ACHN (cell line): ENCODE data around the gene SIPA1L3.

ENCODE experiments used
- DNase-seq: peaks from one replicate; pipeline ENCODE4 v3.0.0-alpha.2; 2015
- in situ Hi-C: cut with HindIII; loops from 2 replicates; pipeline ENCODE4 v1.10.0; 2017; ENCODE audit warnings: low sequenced_read_pairs, low pct_ligation_motif_present, low pct_unique_long_range_greater_than_20kb

Gene SIPA1L3

DNA sequence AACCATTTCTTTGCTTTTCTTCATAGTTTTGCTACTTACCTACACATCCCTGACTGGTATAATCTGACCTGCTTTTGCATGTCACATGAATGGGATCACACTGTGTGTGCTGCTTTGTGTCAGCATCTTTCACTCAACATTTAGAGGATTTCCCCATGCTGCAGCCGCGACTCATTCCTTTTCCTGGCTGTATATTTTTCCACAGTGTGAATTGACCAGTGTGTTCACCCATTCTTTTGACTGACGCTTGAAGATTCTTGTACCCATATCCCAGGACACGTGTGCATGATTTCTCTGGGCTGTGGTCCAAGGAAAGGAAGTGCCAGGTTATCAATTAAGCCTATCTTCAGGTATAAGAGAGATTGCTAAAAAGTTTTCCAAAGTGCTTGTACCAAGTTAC lies 198.6 kb downstream of the SIPA1L3 start:
- DNase-seq, result no peak
- in situ Hi-C loops, result no loop called here

DNA sequence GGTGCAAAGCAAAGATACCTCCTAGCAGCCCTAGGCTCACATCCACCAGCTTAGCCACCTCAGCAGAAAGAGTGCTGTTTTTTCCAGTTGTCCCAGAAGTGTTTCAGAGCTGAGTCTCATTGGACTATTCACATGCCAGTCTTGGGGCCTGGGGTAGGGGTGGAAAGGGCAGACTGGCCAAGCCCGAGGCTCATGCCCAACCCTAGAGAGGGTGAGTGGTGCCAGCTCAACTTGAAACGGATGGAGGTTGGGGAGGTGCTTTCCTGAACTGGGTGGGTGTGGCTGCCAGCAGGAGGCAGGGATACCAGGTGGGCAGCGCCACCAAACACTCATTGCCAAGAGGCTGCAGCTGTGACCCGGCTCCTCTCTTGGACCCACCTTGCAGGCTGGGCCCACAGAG lies 200.1 kb downstream of the SIPA1L3 start:
- in situ Hi-C loops, result no loop called here

DNA sequence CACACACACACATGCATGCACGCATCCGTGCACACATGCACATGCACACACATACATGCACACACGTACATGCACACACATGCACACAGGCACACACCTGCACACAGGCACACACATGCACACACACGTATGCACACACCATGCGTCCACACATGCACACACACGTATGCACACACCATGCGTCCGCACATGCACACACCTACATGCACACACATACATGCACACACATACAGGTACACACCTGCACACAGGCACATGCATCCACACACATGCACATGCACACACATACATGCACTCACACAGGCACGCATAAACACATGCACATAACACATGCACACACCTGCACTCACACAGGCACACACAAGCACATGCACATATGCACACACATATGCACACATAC lies 204.9 kb downstream of the SIPA1L3 start:
- no peak for DNase-seq
- in situ Hi-C loops, result no loop called here

More for the DNA sequence above, 200.1 kb downstream of the SIPA1L3 start:
- no peak for DNase-seq

DNA sequence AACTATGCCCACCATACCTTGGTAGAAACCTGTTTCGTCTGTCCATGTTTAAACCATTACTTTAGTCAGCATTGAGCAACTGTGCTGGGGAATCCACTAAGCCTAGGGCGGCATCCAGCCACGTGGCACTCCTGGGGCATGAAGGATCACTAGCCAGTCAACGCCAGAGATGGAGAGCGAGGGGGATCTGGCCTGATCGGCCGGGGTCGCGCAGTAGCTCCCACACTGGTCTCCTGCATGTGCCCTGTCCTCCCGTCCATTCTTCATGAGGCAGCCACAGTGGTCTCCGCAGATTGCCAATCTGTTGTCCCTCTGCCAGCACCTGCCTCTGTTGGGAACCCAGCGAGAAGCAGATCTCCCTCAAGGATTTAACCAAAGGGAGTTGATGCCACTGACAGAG lies 207.6 kb downstream of the SIPA1L3 start:
- in situ Hi-C loops, result no loop called here
- DNase-seq, result no peak

DNA sequence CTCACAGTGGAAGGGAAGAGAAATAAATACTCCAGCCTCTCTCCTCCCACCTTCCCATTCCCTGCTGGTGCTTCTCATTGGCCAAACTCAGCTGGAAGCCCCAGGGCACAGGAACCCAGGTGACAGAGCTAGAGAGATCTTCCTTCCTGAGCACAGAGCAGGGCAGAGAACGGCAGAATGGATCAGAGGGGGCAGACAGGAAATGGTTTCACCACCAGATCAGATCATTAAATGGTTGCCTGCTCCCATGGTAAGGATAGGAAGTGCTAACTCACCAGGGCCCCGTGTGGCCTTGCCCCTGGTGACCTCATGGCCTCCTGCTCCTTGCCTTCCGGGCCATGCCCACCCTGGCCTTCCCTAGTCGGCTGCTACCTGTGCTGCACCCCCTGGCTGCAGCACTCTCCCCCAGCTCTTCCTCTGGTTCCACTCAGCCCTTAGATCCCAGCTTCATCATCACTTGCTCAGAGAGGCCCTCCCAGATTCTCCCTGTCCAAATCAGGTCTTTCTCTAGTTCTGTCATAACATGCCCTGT lies 208.3 kb downstream of the SIPA1L3 start:
- no peak for DNase-seq
- in situ Hi-C loops, result no loop called here

DNA sequence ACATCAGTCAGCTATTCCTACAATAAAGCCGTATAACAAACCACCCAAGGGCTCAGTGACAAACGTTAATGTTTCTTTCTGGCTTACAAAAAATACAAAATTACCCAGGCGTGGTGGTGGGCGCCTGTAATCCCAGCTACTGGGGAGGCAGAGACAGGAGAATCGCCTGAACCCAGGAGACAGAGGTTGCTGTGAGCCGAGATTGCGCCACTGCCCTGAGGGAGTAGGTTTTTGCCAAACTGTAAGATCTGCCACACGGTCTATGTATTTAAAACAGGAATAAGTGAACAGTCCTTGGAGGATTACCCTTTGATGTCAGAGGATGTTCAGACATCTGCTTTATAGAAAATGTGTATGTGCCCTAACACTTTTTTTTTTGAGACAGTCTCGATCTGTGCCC lies 211.2 kb downstream of the SIPA1L3 start:
- in situ Hi-C loops, result no loop called here
- no peak for DNase-seq

DNA sequence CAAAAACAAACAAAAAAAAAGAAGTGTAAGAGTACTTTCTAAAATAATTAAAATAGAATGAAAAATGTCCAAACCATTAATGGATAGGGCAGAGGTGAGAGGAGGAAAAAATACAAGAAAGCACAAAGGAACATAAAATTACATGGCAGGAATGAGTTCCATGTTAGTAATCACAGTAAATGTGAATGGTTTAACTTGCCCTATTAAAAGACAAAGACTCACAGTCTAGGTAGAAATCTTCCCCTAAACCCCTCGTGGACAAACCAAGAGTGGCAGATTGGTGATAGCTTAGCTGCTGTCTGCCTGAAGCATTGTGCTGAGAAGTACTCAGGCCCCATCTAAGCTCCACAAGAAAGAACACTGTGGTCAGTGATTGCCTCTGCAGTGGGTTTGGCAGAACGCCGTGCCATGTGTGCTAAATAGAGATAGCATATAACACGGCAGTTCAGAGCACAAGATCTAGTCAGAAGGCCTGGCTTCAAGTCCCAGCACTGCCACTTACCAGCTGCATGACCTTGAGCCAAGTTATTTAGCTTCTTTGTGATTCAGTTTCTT lies 213.5 kb downstream of the SIPA1L3 start:
- in situ Hi-C loops, result no loop called here

DNA sequence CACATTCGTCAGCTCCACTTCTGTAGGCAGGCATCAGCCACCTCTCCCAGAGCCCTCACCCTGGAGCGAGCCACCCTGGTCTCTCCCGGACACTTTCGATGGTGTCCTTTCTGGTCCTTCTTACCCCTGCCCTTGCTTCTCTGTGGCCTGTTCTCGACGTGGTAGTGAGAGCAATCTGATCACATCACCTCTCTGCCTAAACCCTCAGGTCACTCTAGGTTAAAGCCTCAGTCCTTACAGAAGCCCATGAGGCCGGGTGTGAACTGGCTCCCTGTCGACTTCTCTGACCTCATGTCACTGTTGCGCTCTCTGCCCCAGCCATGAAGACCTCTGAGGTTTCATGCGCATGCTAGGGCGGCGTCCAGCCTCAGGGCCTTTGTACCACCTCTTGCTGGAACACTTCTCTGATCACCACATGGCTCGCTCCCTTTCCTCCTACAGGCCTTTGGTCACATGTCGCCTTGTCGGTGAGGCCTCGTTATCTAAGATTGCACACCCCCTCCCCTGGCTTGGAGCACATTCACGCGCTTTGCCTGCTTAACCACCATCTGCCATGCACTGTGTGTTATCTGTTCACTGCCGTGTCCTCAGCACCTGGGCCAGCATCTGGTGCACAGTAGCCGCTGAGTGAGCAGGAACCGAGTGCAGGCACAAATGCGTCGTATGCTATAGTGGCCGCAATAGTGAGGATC lies 215.5 kb downstream of the SIPA1L3 start:
- DNase-seq, result no peak
- in situ Hi-C loops, result no loop called here

More for the DNA sequence above, 213.5 kb downstream of the SIPA1L3 start:
- DNase-seq, result no peak

DNA sequence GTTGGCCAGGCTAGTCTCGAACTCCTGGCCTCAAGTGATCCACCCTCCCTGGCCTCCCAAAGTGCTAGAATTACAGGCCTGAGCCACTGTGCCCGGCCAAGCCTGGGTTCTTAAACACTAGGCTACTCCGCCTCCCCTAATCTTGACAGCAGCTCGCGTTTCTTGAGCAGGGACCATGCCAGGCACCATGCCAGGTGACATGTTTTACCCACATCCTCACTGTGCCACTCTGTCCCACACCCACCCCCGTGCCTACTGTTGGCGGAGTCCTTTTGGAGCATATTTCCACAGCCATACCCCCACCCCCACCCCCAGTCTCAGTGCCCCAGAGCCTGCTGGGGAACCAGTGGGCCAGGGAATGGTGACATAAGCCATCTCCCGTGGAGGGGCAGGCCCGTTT lies 218.2 kb downstream of the SIPA1L3 start:
- DNase-seq, result no peak
- in situ Hi-C loops, result no loop called here

DNA sequence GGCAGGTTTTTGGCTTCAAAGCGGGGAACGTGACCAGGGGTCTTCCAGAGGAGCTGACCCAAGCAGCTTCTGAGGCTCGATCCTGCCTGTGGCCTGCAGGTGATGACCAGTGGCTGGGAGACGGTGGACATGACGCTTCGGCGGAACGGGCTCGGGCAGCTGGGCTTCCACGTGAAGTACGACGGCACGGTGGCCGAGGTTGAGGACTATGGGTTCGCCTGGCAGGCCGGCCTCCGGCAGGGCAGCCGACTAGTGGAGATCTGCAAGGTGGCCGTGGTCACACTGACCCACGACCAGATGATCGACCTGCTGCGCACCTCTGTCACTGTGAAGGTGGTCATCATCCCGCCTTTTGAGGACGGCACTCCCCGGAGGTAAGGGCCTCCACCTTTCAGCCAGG lies 223.4 kb downstream of the SIPA1L3 start:
- DNase-seq, result no peak
- in situ Hi-C loops, result no loop called here

DNA sequence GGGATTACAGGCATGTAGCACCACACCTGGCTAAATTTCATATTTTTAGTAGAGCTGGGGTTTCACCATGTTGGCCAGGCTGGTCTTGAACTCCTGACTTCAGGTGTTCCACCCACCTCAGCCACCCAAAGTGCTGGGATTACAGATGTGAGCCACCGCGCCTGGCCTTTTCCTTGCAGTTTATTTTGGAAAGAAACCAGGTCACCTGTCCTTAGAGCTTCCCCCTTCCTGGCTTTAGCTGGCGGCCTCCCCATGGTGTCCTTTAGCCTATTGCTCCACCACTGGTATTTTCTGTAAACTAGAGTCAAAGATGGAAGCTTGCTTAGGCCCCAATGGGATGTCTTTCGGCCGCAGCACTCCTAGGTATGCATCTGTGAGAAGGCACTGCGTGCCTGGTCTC lies 225.8 kb downstream of the SIPA1L3 start:
- no peak for DNase-seq
- in situ Hi-C loops, result no loop called here

DNA sequence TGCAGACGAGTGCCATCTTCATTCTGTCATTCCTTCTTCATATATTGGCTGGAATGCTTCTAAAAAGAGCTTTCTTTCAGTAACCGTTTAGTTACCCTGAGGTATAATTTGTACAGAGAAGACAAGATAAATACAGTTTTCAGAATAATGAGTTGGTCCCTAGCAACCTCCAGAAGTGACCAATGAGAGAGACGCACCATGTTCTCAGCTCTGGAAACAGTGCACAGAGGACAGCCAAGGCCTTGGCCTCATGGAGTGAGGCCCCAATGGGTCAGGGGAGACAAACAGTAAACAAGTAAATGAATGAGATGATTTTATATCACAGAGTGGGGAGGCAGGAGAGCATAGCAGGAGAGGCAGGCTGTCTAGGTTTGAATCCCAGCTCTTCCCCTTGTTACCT lies 226.3 kb downstream of the SIPA1L3 start:
- in situ Hi-C loops, result no loop called here
- DNase-seq, result no peak

DNA sequence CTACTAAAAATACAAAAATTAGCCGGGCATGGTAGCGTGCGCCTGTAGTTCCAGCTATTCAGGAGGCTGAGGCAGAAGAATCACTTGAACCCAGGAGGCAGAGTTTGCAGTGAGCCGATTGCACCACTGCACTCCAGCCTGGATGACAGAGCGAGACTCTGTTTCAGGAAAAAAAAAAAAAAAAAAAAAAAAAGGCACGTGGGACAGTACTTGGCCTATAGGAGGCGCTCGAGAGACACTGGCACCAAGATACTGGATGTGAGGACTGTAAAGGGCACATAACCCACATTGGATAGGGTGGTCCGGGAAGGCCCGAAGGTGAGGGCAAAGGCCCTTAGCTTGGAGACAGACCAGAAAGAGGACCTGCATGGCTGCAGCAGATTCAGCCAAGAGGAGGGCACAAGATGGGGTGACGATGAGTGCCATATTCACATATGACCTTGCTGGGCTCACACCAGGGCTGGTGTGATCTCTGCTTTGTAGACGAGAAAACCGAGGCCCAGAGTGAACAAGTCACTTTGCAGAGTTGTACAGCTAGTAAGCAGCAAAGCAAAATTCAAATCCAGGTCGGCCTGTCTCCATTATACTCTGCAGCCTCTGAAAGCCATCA lies 227.6 kb downstream of the SIPA1L3 start:
- peak; percentile 52 for DNase-seq
- in situ Hi-C loops, result no loop called here

DNA sequence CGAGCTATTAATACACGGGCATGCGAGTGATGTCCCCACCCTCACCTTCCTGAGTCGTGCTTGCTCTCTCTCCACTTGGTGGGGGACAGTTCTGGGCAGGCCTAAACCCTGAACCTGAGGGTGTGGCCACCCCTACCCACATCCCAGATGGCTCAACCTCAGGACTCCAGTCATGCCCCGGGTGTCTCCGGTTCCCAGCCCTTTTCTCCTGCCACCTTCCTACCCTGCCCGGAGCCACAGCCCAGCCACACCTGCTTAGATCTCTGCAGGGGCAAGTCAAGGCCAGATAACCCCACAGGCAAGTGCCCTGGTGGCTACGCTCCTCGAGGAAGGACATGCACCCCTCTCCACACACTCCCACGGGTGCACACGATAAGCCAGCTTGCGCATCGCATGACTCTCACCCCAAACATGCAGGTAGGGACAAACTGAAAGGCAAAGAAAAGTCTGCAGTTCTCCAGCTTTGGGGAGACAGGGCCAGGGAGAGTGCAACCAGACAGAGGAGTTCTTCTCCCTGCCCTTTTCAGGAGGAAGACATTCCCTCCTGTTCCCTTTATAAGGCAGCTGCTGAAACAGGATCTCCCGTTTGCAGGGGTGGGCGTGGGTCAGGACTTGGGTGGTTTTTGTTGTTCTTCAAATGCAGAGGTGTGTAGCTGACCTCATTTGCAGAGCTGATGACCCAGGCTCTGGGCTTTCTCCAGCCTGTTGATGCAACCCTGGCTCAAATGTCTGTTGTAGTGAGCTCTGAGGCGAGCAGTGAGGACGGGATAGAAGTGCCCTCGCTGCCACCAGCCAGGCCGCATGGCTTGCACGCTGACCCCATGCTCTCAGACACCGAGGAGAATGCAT lies 228.4 kb downstream of the SIPA1L3 start:
- DNase-seq, result no peak
- in situ Hi-C loops, result no loop called here

DNA sequence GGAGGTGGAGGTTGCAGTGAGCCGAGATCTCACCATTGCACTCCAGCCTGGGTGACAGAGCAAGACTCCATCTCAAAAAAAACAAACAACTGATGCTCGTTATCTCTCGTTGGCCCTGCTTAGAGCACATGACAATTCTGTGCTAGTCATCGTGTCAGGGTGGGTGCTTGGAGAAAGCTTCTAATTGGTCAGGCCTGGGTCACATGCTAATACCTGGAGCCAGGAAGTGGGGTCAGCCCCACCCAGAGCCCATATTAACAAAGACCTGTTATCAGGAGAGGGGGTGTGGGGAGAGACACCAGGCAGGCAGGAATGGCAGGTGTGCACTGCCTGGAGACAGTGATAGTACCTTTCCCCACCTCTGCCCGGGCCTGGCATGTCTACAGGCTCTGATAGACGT lies 232.1 kb downstream of the SIPA1L3 start:
- in situ Hi-C loops, result no loop called here
- no peak for DNase-seq

DNA sequence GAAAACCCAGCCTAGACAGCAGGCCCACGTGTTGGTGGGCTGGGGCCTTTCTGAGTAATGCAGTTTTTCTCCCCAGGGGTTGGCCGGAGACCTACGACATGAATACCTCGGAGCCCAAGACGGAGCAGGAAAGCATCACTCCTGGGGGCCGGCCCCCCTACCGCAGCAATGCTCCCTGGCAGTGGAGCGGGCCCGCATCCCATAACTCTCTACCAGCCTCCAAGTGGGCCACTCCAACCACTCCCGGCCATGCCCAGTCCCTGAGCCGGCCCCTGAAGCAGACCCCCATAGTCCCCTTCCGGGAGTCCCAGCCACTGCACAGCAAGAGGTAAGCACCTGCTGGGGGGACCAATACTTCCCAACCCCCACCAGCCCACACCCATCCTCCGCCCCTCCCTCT lies 234.1 kb downstream of the SIPA1L3 start:
- no peak for DNase-seq
- in situ Hi-C loops, result no loop called here

DNA sequence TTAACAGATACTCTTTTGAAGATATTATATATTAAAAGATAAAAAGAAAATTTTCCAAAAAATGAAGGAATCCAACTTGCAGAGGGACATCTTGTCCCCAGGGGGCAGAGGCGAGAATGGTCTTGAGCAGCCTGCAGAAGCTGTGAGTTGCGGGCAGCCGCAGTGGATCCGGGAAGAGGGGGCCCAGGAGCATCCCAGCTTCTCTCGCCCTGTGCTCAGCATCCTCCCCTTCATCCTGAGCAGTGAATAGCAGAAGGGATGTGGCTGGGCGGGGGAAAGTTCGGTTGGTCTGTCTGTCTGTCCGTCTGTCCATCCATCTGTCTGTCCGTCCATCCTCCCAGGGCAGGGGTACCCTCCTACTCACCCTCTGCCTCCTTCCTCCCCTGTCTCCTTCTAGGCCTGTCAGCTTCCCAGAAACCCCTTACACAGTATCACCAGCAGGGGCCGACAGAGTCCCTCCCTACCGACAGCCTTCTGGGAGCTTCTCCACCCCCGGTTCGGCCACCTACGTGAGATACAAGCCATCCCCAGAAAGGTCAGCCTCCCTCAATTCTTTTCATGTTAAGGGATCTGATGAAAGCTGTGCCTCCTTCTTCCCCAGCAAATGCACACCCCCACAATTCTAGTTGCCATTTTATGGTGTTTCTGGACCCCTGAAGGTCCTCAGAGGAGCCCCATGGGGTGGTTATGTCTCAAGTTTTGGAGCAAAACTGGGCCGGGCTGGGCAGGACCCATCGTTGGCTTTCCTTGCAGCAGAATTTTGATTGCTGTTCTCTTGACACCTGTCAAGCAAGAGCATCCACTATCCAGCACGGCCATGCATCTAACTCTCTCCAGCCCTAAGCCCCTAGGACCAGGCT lies 235.4 kb downstream of the SIPA1L3 start:
- in situ Hi-C loops, result no loop called here

DNA sequence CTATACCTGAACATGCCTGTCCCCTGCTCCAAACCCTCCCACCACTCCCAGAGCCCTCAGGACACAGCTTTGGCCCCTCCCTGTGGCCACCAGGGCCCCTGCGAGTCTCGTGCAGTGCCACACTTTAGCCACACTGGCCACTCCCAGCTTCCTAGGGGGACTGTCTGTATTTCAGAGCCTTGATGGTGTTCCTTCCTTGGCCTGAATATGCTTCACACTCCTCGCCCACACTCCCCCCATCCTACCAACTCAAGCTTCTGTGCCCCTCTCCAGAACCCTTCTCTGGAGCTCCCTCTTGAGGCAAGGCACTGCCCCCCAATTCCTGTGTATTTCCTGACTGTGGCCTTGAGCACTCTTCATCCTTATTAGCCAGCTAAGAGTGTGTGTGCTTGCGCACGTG lies 236.8 kb downstream of the SIPA1L3 start:
- in situ Hi-C loops, result no loop called here
- DNase-seq, result no peak

More for the DNA sequence above, 235.4 kb downstream of the SIPA1L3 start:
- DNase-seq, result peak; percentile 52
